Measurements from ENCODE around the gene ABCC3.

DNA sequence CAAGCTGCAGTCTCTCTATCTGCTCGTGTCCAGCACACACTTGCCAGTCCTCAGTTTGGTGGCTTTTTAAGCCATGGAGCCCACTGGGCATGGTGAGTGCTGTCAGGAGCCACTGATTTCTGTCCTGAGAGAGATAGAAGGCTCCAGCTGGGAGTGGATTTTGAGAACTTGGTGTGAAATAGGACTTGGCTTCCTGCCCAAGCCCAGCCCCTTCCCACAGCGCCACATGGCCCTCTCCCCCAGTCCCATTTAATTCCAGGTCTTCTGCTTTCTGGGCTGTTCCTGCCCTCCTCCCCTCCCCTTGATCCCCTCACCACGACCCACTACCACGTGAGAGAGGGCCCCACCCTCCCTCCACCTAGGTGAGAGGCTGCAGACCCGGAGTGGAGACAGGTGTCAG is 14.4 kb upstream of the ABCC3 start:
- TF ChIP-seq CTCF (conservative IDR thresholded peaks at IDR 0.05 in 1 of 2, IDR thresholded peaks at IDR 0.05 in 1 of 2; ENCODE audit: low read depth in 1 of 2, low read length in 2 of 2) (no peak), EZH2 (IDR thresholded peaks at IDR 0.05; ENCODE audit: low read length, missing control alignments) (no peak)
